ENCODE results near the gene PALLD. TPM values are rescaled to one million over a fixed set of nuclear protein-coding genes. Genes with fewer than 3 reads are reported as not detected.

Gene PALLD
- total RNA-seq, 1 donor from 2014 or later: 45.6 TPM

GRCh38 chr4:168830777-168831512 is 334.1 kb downstream of the PALLD start:
- DNase-seq (ENCODE audit: low read depth): no peak
- no peak for TF ChIP-seq CTCF (conservative IDR thresholded peaks at IDR 0.05; ENCODE audit: low read depth, low read length)
- peak overlapping the region; percentile 79 for H3K4me3 ChIP-seq (ENCODE audit: low read depth, low read length)

GRCh38 chr4:168831585-168831918 is 334.7 kb downstream of the PALLD start:
- TF ChIP-seq CTCF (conservative IDR thresholded peaks at IDR 0.05; ENCODE audit: low read depth, low read length): no peak
- no peak for DNase-seq (ENCODE audit: low read depth)
- H3K4me3 ChIP-seq (ENCODE audit: low read depth, low read length): peak overlapping the region; percentile 79

- TF ChIP-seq CTCF (conservative IDR thresholded peaks at IDR 0.05; ENCODE audit: low read depth, low read length): no peak
- DNase-seq (ENCODE audit: low read depth): no peak
- peak overlapping the region; percentile 79 for H3K4me3 ChIP-seq (ENCODE audit: low read depth, low read length)
Measured at GRCh38 chr4:168831919-168832762, 335.3 kb downstream of the PALLD start.

- peak overlapping the region; percentile 79 for H3K4me3 ChIP-seq (ENCODE audit: low read depth, low read length)
- DNase-seq (ENCODE audit: low read depth): no peak
- peak; percentile 33 for TF ChIP-seq CTCF (conservative IDR thresholded peaks at IDR 0.05; ENCODE audit: low read depth, low read length)
Measured at GRCh38 chr4:168832763-168833575, 336.1 kb downstream of the PALLD start.

GRCh38 chr4:168833881-168834280 is 337.0 kb downstream of the PALLD start:
- no peak for TF ChIP-seq CTCF (conservative IDR thresholded peaks at IDR 0.05; ENCODE audit: low read depth, low read length)
- no peak for DNase-seq (ENCODE audit: low read depth)
- peak overlapping the region; percentile 79 for H3K4me3 ChIP-seq (ENCODE audit: low read depth, low read length)

- DNase-seq (ENCODE audit: low read depth): no peak
- no peak for TF ChIP-seq CTCF (conservative IDR thresholded peaks at IDR 0.05; ENCODE audit: low read depth, low read length)
- H3K4me3 ChIP-seq (ENCODE audit: low read depth, low read length): no peak overlapping the region
Measured at GRCh38 chr4:168835880-168836454, 339.1 kb downstream of the PALLD start.

Data from epithelial cell of proximal tubule (primary cell).